ENCODE data around the gene PLTP.
"Not testable (repeated sequence)": the region's sequence is repeated elsewhere in the genome, so short reads cannot be mapped to it uniquely, and the experiment has no call there.

Gene PLTP

GRCh38 chr20:45940053-45940452 lies 28.1 kb upstream of the PLTP start:
- no peaks in the 10 kb centered on the region for H3K27me3 ChIP-seq (ENCODE audit: control insufficient read depth, insufficient read depth, low read length)
- H3K4me1 ChIP-seq (ENCODE audit: control insufficient read depth, insufficient read depth, low read length), result no peaks in the 10 kb centered on the region
- no peaks in the 10 kb centered on the region for H3K9me3 ChIP-seq (ENCODE audit: control insufficient read depth, low read length)
- H3K4me3 ChIP-seq (ENCODE audit: low read length), result no peak overlapping the region
- no peak overlapping the region for H3K9ac ChIP-seq (ENCODE audit: low read length)
- H3K36me3 ChIP-seq (ENCODE audit: control insufficient read depth, insufficient read depth, low read length), result peaks cover 23% of the 10 kb centered on the region

- Histone ChIP-seq H3K27me3 (ENCODE audit: control insufficient read depth, insufficient read depth, low read length) (no peaks in the 10 kb centered on the region), H3K9me3 (ENCODE audit: control insufficient read depth, low read length) (no peaks in the 10 kb centered on the region), H3K9ac (ENCODE audit: low read length) (no peak overlapping the region), H3K4me1 (ENCODE audit: control insufficient read depth, insufficient read depth, low read length) (peaks cover under 1% of the 10 kb centered on the region), H3K36me3 (ENCODE audit: control insufficient read depth, insufficient read depth, low read length) (peaks cover 22% of the 10 kb centered on the region), H3K4me3 (ENCODE audit: low read length) (no peak overlapping the region)
These were observed 26.9 kb upstream of the PLTP start for GRCh38 chr20:45938727-45939438.

GRCh38 chr20:45937765-45938164 lies 25.8 kb upstream of the PLTP start:
- Histone ChIP-seq H3K4me1 (ENCODE audit: control insufficient read depth, insufficient read depth, low read length) (peaks cover 10% of the 10 kb centered on the region), H3K27me3 (ENCODE audit: control insufficient read depth, insufficient read depth, low read length) (no peaks in the 10 kb centered on the region), H3K9ac (ENCODE audit: low read length) (no peak overlapping the region), H3K4me3 (ENCODE audit: low read length) (no peak overlapping the region), H3K36me3 (ENCODE audit: control insufficient read depth, insufficient read depth, low read length) (peaks cover 13% of the 10 kb centered on the region), H3K9me3 (ENCODE audit: control insufficient read depth, low read length) (no peaks in the 10 kb centered on the region)

GRCh38 chr20:45935416-45936046 lies 23.6 kb upstream of the PLTP start:
- H3K9ac ChIP-seq (ENCODE audit: low read length), result peak overlapping the region; percentile 67
- H3K4me1 ChIP-seq (ENCODE audit: control insufficient read depth, insufficient read depth, low read length), result peaks cover 10% of the 10 kb centered on the region

GRCh38 chr20:45934586-45935415 lies 22.8 kb upstream of the PLTP start, which contains the start of gene PCIF1:
Gene PCIF1 (plus strand): TSS chr20:45934683. CDS start chr20:45939000, 4,317 bp downstream.
- H3K36me3 ChIP-seq (ENCODE audit: control insufficient read depth, insufficient read depth, low read length), result peaks cover 8% of the 10 kb centered on the region
- H3K27me3 ChIP-seq (ENCODE audit: control insufficient read depth, insufficient read depth, low read length), result no peaks in the 10 kb centered on the region
- H3K9me3 ChIP-seq (ENCODE audit: control insufficient read depth, low read length), result no peaks in the 10 kb centered on the region
- H3K4me3 ChIP-seq (ENCODE audit: low read length), result peak within 1 kb of the TSS; percentile 97
- H3K4me1 ChIP-seq (ENCODE audit: control insufficient read depth, insufficient read depth, low read length), result peaks cover 10% of the 10 kb centered on the region
- H3K9ac ChIP-seq (ENCODE audit: low read length), result peak within 1 kb of the TSS; percentile 100

More at GRCh38 chr20:45935416-45936046, 23.6 kb upstream of the PLTP start:
- peaks cover 8% of the 10 kb centered on the region for H3K36me3 ChIP-seq (ENCODE audit: control insufficient read depth, insufficient read depth, low read length)
- H3K9me3 ChIP-seq (ENCODE audit: control insufficient read depth, low read length), result no peaks in the 10 kb centered on the region
- no peaks in the 10 kb centered on the region for H3K27me3 ChIP-seq (ENCODE audit: control insufficient read depth, insufficient read depth, low read length)
- peak overlapping the region; percentile 57 for H3K4me3 ChIP-seq (ENCODE audit: low read length)

- Histone ChIP-seq H3K9ac (ENCODE audit: low read length) (peak overlapping the region; percentile 100), H3K4me1 (ENCODE audit: control insufficient read depth, insufficient read depth, low read length) (peaks cover 10% of the 10 kb centered on the region)
These were observed 22.2 kb upstream of the PLTP start for GRCh38 chr20:45934046-45934585.

GRCh38 chr20:45933266-45934045 lies 21.5 kb upstream of the PLTP start:
- Histone ChIP-seq H3K9ac (ENCODE audit: low read length) (peak overlapping the region; percentile 100), H3K27me3 (ENCODE audit: control insufficient read depth, insufficient read depth, low read length) (no peaks in the 10 kb centered on the region), H3K4me3 (ENCODE audit: low read length) (peak overlapping the region; percentile 97), H3K9me3 (ENCODE audit: control insufficient read depth, low read length) (no peaks in the 10 kb centered on the region), H3K4me1 (ENCODE audit: control insufficient read depth, insufficient read depth, low read length) (peaks cover 10% of the 10 kb centered on the region), H3K36me3 (ENCODE audit: control insufficient read depth, insufficient read depth, low read length) (peaks cover under 1% of the 10 kb centered on the region)

More at GRCh38 chr20:45934046-45934585, 22.2 kb upstream of the PLTP start:
- Histone ChIP-seq H3K27me3 (ENCODE audit: control insufficient read depth, insufficient read depth, low read length) (no peaks in the 10 kb centered on the region), H3K36me3 (ENCODE audit: control insufficient read depth, insufficient read depth, low read length) (peaks cover 8% of the 10 kb centered on the region), H3K4me3 (ENCODE audit: low read length) (peak overlapping the region; percentile 97), H3K9me3 (ENCODE audit: control insufficient read depth, low read length) (no peaks in the 10 kb centered on the region)

GRCh38 chr20:45931680-45932079 lies 19.7 kb upstream of the PLTP start:
- not testable (repeated sequence) for H3K4me3 ChIP-seq (ENCODE audit: low read length); H3K9ac ChIP-seq (ENCODE audit: low read length); H3K27me3 ChIP-seq (ENCODE audit: control insufficient read depth, insufficient read depth, low read length); H3K36me3 ChIP-seq (ENCODE audit: control insufficient read depth, insufficient read depth, low read length); H3K9me3 ChIP-seq (ENCODE audit: control insufficient read depth, low read length)
- H3K4me1 ChIP-seq (ENCODE audit: control insufficient read depth, insufficient read depth, low read length), result peaks cover 15% of the 10 kb centered on the region

- H3K9me3 ChIP-seq (ENCODE audit: control insufficient read depth, low read length), result no peaks in the 10 kb centered on the region
- peaks cover 5% of the 10 kb centered on the region for H3K4me1 ChIP-seq (ENCODE audit: control insufficient read depth, insufficient read depth, low read length)
- no peak overlapping the region for H3K4me3 ChIP-seq (ENCODE audit: low read length)
- H3K9ac ChIP-seq (ENCODE audit: low read length), result no peak overlapping the region
- no peaks in the 10 kb centered on the region for H3K27me3 ChIP-seq (ENCODE audit: control insufficient read depth, insufficient read depth, low read length)
- no peaks in the 10 kb centered on the region for H3K36me3 ChIP-seq (ENCODE audit: control insufficient read depth, insufficient read depth, low read length)
These were observed 15.3 kb upstream of the PLTP start for GRCh38 chr20:45927071-45927878.

- H3K9me3 ChIP-seq (ENCODE audit: control insufficient read depth, low read length), result no peaks in the 10 kb centered on the region
- no peak overlapping the region for H3K9ac ChIP-seq (ENCODE audit: low read length)
- H3K36me3 ChIP-seq (ENCODE audit: control insufficient read depth, insufficient read depth, low read length), result no peaks in the 10 kb centered on the region
- no peaks in the 10 kb centered on the region for H3K27me3 ChIP-seq (ENCODE audit: control insufficient read depth, insufficient read depth, low read length)
- H3K4me3 ChIP-seq (ENCODE audit: low read length), result no peak overlapping the region
- H3K4me1 ChIP-seq (ENCODE audit: control insufficient read depth, insufficient read depth, low read length), result peaks cover 5% of the 10 kb centered on the region
These were observed 14.7 kb upstream of the PLTP start for GRCh38 chr20:45926731-45927070.
